HL-60/S4 (cell line): ENCODE measurements around the gene NR4A2.

ENCODE experiments used
- in situ Hi-C: fragments of 300-500 bp; cut with MboI; formaldehyde crosslinking; loops from 2 replicates; pipeline ENCODE4 v1.14.3; 2022; ENCODE audit warnings: low sequenced_read_pairs

Gene NR4A2

DNA sequence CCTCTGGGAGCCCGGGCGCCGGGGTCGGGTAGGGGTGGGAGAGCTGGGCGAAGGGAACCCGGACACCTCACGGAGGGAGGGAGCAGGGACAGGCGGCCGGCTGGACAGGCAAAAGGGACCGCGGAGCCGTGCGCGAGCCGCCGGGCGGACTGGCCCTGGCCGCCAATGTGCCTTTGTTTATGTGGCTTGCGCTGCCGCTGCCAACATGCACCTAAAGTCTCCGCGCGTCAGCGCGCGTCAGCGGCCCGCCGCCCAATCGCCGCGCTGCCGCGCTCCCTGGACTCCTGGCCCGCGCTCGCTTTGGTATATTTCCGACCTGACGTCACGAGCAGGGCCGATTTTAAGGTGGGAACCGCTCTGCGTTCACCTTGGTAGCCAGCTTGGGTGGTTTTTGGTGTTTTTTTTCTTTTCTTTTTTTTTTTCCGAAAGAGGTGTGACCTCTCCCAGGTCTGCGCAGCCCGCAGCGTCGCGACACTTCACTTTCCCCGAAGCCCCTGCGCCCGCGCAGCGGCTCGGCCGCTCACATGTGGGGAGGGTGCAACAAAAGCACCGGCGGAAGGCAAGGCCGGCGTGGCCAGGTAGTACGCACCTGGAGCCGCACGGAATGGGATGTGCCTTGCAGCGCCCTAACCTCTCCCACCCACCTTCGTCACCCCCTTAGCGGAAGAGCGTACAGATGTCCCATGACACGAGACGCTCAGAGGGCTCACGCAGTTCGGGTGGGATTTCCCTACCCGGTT is at the start of gene NR4A2:
TSS of gene NR4A2 (minus strand) at position 188 of the 740 bp plus-strand sequence. CDS start 2,535 bp downstream, outside the sequence.
- in situ Hi-C loops, result no loop called here

DNA sequence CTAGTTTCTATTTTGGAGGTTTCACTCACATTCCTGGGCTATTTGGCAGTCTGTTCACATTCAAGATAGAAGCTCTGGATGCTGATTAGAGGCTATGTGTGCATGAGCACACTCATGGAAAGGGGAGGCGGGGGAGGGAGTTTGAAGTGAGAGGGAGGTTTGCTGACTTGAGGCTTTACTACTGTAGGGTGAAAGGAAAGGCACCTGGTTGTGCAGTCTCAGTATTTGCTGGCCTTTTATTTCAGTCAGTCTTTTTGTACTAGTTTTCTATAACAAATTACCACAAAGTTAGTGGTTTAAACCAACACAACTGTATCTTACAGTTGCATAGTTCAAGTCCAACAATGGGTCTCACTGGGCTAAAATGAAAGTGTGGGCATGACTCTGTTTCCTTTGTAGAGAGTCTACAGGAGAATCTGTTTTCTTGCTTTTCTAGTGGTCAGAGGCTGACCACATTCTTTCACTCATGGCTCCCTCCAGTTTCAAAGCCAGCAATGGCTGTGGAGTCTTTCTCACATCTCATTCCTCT is 47.7 kb upstream of the NR4A2 start:
- in situ Hi-C loops, result no loop called here

DNA sequence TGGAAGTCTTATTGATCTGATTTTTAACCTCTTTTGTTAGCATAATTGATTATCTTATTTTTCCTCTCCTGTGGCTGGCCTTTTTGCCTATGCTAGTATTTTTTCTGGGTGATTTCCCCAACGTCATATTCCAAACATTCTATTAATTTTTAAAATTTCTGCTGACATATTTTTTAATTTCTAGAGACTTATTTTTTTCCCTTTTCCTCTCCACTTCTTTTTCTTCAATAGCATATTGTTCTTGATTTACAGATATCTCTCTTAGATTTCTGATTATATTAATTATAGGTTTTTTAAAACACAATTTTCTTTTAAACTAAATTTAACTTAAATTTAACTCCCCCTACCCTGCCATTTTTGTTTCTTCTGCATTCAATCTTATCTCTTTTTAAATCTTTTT is 47.2 kb upstream of the NR4A2 start:
- in situ Hi-C loops, result no loop called here

DNA sequence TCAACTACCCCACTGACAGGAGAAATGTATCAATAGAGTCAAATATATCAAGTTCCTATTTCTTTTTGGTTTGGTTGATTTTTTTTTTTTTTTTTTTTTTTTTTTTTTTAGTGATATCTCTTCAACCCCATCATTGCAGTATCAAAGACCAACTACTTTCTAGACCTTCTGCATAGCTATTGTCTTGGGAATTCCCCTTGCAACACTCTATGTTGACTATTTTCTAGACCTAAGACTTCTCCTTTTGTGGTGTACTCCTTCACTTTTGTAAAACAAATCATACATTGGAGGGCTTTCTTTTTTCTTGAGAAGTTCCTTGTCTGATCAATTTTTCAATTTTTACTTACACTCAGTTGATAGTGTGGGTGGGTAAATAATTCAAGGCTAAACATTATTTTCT is 46.5 kb upstream of the NR4A2 start:
- in situ Hi-C loops, result no loop called here

DNA sequence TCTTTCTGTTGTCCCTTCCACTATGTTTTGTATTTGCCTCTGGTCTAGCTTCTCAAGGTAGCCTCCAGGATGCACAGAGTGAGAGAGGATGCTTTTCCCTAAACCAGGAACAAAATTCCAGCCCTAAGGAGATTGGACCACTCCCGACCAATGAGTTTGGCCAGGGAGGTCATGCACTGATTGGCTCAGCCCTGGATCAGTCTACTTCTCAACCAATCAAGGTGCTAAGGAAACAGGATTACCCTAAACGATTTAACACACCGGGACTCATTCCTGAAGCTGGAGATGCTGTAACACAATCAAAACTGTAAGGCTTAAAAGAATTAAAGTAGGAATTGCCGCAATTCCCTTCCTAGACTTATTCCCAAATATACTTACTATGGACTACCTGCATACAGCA is 34.2 kb upstream of the NR4A2 start:
- in situ Hi-C loops, result no loop called here

DNA sequence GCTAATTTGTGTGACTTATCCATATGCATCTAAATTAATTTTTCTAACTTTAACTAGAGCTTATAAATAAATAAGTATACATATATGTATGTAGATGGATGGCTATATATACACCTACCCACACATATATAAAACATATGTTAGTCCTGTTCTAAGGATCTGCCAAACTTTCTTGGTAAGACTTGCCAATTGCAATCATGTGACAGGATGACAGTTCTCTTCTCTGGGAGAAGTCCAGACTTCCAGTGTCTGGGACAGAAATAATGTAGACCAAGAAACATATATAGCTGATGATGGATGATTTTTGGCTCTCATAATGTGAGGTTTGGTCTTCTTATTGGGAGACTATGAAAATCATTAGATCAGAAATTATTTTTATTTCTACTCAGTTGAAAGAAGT is 30.6 kb upstream of the NR4A2 start:
- in situ Hi-C loops, result no loop called here

DNA sequence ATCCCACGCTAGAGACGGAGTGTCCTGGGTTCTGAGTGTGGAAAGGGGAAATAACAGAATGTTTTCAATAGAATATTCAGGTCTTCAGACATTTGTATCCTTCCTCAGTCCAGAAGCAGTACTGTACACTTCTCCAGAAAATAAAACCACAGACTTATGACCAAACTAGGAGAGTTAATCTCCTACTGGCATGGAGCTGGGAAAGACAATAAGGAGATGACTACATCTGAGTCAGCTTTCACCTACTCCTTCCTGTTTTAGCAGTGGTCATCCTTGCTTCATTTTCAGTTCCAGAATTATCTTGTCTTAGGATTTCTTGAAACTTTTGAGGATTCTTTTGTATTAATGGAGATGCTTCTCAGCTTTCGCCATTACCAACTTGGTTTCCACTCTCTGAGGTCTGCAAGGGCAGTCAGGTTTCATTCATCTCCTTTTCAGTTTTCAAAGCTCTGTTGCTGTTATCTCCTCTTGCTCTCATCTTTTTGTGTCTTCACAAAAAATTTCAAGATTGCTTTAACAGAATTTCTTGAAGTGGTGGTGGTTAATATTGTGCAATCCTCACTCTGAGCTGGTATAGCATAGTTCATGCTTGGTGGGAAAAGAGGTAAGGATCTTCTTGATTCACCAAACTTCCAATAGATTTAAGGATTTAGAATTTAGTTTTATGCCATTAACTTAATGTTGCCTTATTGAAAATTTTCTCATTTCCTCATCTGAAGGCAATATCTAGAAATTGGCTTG is 23.7 kb upstream of the NR4A2 start:
- in situ Hi-C loops, result no loop called here

DNA sequence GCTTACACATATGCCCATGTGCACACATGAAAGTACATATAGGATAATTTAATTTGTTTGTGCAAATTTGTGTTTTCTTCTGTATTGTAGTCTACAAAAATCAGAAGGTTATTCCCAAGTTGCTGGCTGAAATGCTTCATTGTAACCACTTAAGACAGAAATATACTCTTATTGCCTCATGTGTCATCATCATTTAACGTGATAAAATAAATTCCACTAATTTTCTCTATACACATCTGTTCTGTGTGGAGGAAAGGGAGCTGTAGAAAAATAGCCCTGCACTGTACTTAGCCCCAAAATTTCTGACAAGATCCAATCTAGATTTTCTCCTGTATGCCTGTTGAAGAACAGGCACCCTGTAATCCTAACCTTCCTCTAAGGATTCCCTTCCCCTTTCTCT is 20.4 kb upstream of the NR4A2 start:
- in situ Hi-C loops, result no loop called here

DNA sequence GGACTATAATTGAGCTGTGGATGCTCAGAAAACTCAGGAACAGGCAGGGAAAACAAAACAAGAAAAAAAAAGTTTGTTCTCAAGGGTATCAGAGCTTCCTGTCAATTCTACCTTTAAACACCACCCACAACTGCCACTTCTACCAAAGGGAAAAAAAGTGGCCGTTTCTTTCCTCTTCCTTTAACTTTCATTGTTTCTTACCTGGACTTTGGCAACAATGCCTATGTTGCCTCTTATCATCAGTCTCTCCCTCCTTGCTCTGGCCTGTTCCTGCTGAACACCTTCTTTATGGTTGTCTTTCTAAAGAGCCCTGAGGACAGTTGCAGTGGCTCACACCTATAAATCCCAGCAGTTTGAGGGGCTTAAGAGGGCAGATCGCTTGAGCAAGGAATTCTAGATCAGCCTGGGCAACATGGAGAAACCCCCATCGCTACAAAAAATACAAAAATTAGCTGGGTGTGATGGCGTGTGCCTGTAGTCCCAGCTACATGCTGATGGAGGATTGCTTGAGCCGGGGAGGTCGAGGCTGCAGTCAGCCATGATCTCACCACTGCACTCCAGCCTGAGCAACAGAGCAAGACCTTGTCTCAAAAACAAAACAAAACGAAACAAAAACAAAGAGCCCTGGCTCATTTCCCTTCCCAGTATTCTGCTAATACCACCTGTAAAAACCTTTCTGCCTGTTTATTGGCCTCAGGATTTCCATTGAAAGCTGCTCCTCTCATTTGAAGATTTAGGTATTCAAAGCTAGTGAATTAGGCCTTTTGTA is 18.0 kb upstream of the NR4A2 start:
- in situ Hi-C loops, result no loop called here

DNA sequence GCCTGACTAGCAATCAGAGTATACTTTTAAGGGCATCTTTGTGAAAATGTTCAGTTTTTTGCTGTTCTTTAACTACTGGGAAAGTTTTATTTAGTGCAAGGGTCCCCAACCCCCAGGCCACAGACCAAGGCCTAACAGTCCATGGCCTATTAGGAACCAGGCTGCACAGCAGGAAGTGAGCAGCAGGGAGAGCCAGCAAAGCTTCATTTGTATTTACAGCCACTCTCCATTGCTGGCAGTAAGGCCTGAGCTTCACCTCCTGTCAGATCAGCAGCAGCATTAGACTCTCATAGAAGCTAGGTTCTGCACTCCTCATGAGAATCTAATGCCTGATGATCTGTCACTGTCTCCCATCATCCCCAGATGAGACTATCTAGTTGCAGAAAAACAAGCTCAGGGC is 17.1 kb upstream of the NR4A2 start:
- in situ Hi-C loops, result no loop called here

DNA sequence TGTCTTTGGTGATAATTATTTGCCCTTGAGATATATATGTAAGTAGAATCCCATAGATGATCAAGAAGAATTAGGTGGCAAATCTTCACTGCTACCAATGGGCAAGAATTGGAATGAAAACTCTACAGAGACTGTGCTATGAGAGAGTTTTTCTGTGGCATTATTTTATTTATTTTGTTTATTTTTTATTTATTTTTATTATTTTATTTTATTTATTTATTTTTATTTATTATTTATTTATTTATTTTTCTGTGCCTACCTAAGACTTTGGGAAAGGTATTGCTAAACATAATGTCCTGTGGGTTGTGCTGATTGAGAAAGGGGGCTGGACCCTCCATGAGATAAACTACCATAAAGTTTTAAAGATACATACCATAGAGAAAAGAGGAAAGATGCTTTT is 16.6 kb upstream of the NR4A2 start:
- in situ Hi-C loops, result no loop called here

DNA sequence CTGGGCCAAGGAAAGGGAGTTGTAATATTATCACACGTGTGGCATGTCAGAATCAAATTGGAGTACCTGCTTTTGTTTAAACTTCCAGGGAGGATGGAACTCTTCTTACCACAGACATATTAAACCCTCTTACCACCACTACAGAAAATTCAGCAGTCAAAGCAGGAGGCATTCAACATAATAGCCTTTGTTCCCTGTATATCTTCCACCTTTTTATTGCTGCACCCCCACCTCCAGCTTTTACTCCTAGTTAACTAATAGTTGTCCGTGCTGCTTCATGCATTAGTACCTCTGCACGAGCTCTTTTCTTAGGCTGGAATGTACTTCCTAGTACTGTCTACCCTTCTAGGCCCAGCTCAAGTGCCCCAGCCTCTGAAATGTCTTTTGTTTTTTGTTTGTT is 14.9 kb upstream of the NR4A2 start:
- in situ Hi-C loops, result no loop called here

DNA sequence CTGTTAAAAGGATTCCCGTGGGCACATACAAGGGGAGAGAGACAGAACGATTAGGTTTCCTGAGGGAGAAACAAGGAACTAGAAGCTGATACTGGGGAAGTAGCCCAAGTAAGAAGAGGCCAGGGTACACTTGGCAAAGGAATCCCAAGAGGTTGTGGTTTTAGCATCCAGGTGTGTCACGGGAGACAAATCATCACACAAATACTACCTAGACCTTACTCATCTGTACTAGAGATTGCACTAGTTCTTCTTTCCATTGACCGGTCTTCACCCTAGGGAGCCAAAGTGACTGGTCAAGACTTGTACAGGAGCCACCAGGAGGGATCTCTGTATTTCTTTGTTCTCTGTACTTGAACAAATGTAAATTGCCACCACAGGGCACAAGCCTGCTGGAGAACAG is 14.2 kb upstream of the NR4A2 start:
- in situ Hi-C loops, result no loop called here

DNA sequence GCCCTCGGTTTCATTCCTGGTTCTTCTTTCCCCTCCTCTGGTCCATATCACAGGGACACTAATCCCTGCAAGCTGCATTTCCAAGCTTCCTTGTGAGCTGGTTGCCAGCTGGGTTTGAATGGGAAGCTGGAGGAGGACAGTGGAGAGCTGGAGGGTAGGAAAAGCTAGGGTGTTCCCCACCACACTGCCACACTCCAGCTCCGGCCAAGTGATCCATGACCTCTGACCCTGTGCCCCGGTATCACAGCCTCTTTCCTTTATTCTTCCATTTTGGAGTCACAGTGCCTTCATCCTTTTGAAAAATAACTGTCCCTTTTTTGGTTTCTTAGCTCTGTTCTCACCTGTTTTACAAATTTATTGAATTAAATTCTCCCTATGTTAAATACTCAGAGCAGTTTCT is 13.1 kb upstream of the NR4A2 start:
- in situ Hi-C loops, result no loop called here

DNA sequence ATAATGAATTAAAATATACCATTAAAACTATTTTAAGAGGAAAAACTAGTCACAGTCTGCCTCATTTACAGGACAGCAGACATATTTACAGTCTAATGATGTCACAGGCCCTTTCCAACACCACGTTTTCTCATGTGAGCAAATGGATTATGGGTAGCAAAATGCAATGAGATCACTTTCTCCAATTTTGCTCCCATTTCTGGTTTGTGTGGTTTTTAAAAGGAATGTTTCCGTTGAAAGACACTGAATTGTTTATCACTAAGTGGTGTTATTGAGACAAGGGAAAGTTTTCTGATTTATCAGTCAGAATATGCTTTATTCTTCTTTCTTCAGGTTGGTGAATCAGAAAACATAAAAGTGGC is 11.4 kb upstream of the NR4A2 start:
- in situ Hi-C loops, result no loop called here

DNA sequence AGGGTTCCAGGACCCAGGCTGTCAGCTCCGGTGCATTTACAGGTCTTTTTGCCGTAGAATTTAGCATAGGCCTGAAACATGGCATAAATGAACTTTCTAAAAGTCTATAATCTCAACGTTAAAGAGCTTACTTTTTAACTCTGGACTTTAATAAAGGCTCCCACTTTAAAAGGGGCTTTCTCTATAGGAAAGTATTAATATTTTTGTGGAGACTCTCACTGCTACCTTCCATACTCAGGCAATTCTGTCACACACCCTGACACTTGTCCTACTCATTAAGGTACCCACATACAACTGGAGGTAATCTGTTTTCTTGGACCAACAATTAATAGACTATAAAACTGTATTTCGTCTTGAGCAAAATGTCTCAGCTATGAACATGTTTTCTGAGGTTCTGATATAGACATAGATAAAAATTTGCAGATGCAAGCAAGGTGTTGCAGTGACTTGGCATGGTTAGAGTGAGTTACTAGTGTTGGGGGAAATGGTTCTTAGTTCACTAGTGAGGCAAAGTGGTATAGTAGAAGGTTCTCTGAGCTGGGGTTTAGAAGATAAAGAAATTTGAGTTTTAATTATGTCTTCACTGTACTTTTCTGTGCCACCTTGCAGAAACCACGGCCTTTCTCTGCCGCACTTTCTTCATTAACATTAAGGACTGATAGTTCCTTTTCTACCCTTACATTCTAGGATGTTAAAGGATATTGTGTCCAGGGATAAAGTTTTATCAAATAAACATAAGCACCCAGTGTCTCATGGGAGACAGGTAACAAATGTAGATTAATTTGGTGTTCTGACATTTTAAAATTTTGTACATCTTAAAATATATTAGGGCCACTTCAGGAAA is 10.8 kb upstream of the NR4A2 start:
- in situ Hi-C loops, result no loop called here

DNA sequence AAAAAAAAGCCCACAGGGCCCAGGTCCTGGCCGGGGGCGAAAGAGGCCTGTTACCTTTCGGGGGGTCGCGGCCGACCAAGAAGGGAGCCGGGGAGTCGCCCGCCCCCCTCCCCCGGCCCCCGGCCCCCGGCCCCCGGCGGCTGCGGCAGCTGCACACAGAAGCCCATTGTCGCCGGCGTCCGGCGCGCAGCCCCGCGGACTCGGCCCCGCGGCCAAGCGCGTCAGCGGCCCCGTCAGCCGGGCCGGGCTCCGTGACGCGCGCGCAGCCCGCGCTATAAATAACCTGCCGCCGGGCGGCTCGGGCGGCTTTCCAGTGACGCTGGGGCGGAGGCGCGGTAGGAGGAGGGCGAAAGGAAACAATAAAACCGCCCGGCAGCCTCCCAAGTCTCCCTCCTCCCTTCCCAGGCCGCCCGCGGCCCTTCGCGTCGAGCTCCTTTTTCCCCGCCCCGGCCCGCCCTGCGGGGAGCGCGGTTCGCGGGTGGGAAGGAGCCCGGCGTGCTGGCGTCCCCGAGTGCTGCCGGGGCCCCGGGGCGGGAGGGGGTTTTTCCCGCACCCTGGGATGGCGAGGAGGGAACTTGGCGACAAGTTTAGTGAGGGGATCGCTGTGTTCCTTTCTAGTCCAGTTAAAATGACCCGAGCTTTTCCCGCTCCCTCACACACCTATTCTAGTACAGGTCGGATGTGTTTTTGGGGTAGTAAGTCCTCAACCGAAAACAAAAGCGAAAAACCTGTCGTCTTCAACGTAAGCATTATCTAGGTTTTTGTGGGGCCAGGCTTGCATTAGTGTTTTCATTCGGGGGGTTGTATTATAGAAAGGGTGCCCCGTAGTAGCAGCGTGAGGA is 10.0 kb upstream of the NR4A2 start:
- in situ Hi-C loops, result no loop called here

DNA sequence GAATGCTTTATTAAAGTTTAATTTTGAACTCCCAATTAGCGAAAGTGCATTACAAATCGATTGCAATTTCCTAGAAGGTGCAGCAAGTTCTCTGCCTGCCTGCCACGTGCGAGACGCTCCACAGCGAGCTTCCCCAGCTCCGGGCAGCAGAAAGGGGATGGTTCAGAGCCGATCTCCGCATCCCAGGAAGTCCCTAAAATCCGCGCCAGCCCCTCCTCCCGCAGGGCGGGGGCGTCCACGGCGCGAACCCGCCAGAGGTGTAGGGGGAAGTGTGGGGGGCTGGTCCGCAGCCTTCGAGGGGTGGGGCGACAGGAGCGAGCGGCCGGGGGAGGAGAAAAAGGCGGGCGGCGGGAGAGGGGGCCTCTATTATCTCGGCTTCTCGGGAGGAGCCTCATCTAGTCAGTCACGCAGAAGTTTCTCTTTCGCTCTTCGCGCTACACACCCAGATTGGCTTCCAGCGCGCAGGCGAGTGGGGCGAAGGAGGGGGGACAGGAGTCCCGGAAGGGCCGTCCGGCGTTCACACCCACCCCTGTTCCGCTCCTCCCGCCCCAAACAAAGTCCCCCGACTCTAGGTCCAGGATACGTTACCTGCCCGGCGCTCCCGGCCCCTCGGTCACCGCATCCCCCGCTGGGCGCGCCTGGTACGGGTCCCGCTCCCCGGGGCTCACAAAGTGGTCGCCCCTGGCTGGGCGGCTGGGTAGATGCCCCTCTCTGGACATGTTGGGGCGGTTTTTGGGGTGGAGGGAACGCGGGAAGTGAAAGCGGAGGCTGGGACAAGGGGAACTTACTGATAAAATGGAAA is 9.1 kb upstream of the NR4A2 start:
- in situ Hi-C loops, result no loop called here

DNA sequence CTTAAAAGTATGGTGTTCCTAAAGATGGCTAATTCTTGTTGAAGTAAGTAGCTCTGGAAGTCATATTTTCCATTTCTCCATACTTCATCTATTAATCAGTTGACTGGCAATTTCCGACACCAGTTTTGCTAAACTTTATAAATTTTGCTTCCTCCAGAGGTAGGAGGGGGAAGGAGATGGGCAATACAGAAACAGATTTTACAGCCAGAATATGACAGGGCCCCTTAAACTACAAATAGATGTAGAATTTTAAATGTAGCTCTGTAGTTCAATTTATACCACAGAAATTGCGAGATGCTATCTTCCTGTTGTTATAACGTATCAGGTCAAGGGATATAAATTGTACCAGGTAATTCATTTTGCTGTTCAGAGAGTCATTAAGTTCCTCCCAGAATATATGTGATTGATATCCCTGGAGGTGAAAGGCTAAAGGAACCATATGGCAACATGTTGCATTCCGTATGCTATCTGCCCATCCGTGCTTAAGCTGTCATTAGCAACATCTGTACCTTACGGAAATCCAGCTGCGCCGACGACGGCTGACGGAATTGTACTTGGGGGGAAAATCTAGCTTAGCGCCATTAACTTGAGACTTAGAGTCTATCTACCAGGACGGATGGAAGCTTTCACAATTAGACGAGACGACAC is 8.4 kb upstream of the NR4A2 start:
- in situ Hi-C loops, result no loop called here
